Cardiac fibroblast (primary cell): Measurements from ENCODE around the gene BNIP3.

Source experiments
- DNase-seq, 2 donors: peaks; one replicate each; pipeline versions ENCODE4 v3.0.0 to v3.0.0-alpha.2; 2010; ENCODE audit warnings: low read depth in 2 of 2
- H3K4me3 ChIP-seq, 2 donors: replicated peaks in 1 of 2; 1 replicate in 1 of 2; 2 replicates in 1 of 2; pipeline ENCODE4 v1.5.1; 2011; ENCODE audit warnings: low read depth in 2 of 2, low read length in 2 of 2, mild to moderate bottlenecking in 2 of 2, moderate library complexity in 1 of 2
- TF ChIP-seq, protein P1 (sequence below): IDR thresholded peaks from one replicate; pipeline ENCODE4 v1.5.1; 2011; ENCODE audit warnings: low read depth, mild to moderate bottlenecking, low read length, inconsistent platforms

Gene BNIP3

GRCh38 chr10:131944976-131945695 lies 36.6 kb downstream of the BNIP3 start:
- H3K4me3 ChIP-seq: no peak overlapping the region
- DNase-seq: no peak
- TF ChIP-seq, protein P1, sequence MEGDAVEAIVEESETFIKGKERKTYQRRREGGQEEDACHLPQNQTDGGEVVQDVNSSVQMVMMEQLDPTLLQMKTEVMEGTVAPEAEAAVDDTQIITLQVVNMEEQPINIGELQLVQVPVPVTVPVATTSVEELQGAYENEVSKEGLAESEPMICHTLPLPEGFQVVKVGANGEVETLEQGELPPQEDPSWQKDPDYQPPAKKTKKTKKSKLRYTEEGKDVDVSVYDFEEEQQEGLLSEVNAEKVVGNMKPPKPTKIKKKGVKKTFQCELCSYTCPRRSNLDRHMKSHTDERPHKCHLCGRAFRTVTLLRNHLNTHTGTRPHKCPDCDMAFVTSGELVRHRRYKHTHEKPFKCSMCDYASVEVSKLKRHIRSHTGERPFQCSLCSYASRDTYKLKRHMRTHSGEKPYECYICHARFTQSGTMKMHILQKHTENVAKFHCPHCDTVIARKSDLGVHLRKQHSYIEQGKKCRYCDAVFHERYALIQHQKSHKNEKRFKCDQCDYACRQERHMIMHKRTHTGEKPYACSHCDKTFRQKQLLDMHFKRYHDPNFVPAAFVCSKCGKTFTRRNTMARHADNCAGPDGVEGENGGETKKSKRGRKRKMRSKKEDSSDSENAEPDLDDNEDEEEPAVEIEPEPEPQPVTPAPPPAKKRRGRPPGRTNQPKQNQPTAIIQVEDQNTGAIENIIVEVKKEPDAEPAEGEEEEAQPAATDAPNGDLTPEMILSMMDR: no peak

DNA sequence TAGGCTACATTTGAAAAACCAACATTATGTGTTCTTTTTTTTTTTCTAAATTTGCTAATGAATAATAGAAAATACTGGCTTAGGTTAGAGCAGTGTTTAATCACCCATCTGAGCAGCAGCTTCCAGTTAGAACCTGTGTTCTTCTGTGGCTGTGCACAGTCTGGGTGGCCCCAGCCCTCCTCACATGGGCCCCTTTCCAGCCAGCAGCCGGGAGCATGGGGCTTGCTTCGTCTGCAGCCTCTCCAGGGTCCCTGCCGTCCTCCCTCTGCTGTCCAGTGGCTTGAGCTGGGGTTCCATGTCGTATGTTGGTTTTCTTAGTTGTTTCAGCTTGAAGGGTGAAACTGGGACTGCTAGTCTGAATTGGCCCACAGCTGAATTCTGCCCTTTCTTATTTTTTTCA lies 37.3 kb downstream of the BNIP3 start:
- TF ChIP-seq, protein P1: no peak
- no peak overlapping the region for H3K4me3 ChIP-seq
- no peak for DNase-seq

- DNase-seq: peak in 1 of 2 donors; percentile 31
- no peak overlapping the region for H3K4me3 ChIP-seq
- TF ChIP-seq, protein P1: peak; percentile 46
Observed at GRCh38 chr10:131943021-131943814, 38.5 kb downstream of the BNIP3 start.

DNA sequence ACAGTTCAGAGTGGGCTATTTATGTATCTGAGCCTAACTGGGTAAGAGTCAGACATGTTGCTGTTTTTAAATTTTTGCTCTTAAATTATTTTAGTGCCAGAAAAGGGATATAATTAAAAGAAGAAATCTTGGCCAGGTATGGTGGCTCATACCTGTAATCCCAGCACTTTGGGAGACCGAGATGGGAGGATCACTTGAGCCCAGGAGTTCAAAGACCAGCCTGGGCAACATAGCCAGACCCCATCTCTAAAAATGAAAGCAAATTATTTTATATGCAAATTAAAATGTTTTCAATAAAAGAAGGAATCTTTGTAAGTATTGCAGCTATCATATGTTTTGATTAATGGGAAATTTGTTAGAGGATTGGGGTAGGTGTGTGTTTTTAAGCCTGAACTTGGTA lies 39.3 kb downstream of the BNIP3 start:
- TF ChIP-seq, protein P1: no peak
- DNase-seq: no peak
- no peak overlapping the region for H3K4me3 ChIP-seq

DNA sequence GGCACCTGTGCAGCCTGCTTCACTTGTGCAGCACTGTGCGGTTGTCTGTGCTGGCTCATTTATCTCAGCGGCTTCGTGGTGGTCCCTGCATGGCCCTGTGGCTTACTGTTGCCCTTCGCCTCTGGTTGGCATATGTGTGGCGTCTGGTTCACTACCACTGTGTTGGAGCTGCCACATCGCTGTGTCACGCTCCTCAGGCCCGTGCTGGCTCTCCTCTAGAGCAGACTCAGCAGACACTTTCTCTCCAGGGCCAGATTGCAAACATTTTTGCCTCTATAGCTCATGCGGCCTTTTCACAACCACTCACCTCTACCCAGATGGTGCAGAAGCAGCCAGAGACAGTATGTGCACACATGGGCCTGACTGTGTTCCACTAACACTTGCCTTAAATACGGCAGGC lies 43.0 kb downstream of the BNIP3 start:
- H3K4me3 ChIP-seq: no peak overlapping the region
- no peak for DNase-seq
- TF ChIP-seq, protein P1: no peak

- DNase-seq: no peak
- TF ChIP-seq, protein P1: no peak
- H3K4me3 ChIP-seq: no peak overlapping the region
Observed at GRCh38 chr10:131937836-131938235, 43.9 kb downstream of the BNIP3 start.
